T-helper 9 cell (primary cell): ENCODE measurements around the gene PTMA.

Source experiments
- DNase-seq: peaks from one replicate; pipeline ENCODE4 v3.0.0-alpha.2; 2020

Gene PTMA

DNA sequence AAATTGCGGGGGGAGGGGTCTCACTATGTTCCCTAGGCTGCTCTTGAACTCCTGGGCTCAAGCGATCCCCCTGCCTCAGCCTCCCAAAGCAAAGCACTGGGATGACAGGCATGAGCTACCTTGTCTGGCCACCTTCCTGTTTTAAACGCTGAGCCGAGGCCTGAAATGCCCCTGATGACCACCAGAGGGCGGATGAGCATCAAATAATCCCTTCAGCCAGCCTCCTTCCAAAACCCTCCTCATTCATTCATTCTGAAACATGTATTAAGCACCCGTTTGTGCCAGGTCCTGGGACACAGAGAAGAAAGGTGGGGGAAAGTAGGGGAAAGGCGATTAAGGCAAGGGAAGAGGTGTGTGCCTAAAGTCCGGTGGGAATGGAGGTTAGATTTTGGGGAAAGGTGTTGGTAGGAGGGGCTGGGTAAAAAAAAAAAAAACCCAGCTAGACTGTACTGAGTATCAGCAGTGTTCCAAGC lies 30.7 kb upstream of the PTMA start:
- peak; percentile 76 for DNase-seq

DNA sequence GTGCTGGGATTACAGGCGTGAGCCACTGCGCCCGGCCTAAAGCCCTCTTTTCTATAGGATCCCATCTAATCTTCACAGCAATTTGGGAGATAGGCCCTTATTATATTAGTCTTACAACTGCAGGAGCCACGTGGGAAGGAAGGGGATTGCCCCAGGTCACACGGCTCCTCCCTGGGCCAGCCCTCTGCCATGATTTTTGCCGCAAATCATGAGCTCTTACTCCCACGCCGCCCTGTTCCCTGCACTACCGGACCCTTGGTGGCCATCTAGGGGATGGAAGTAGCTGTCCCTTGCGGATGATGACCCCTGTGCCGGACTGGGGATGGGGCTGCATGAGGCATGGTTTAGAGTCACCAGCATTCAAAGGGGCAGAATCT lies 28.4 kb upstream of the PTMA start:
- no peak for DNase-seq

GRCh38 chr2:231680285-231680991 lies 27.9 kb upstream of the PTMA start:
- no peak for DNase-seq

DNA sequence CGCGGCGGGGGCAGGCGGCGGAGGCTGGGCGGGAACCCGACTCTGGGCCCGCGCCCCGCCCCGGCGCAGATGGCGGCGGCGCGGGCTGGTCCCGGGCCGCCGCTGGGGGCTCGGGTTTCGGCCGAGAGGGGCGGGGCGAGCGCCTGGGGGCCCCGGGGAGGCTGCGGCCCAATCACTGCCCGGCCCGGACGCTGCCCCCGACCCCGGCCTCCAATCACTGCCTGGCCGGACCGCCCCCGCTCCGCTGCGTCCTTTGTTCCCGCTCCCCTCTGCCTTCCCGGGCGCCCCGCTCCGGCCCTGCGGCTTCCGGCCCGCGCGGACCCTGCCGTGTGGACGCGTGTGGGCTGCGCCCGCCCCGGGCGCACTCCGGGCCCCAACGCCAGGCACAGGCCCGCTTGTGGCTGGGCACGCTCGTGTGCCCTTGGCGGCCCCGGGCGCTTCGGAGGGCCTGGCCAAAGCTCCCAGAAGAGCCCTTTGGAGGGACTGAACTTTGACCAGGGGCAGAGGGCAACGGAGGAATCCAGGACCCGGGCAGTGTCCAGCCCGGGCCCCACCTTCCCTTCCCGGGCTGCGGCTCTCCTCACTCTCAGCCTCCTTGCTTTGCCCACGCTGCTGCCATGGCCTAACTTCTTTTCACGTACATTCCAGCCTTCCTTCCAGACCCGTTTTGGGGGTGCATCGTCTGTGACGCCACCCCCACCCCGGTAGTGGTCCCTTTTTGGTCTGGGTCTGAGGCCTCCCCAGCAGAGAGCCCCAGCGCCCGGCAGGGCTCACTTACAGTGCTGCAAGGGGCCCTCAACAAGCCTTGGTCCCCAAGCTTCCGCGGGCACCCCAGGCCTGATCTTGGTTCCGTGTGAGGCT lies 27.1 kb upstream of the PTMA start:
- DNase-seq = no peak

DNA sequence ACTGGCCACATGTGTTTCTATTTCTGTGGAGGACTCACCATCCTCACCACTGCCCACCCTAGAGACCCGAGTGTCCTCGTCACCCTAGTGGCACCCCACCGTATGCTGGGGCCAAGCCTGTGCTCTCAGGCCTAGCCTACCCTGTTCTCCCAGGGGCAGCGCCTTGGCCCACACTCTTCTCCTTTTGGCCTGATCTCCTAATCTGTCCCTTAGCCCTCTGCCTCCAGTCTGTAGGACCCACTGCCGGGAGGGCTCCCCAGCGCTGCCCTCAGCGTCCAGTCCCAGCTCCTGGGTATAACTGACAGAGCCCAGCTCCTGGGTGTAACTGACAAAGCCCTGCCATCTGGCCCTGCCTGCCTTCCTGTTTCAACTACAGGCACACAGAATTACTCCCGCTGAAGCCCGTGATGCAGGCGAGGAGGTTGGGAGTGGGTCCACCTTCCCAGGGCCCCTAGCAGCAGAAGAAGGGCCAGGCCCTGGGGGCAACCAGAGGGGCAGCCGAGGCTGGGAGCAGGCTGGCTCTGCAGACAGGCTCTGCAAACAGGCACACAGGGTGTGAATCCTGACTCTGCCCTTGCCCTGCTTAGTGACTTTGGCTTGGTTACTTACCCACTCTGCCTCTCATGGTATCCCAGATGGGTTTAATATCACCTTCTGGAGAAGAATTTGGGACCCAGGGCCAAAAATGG lies 25.6 kb upstream of the PTMA start:
- DNase-seq = no peak

GRCh38 chr2:231683292-231684235 lies 24.8 kb upstream of the PTMA start:
- no peak for DNase-seq

DNA sequence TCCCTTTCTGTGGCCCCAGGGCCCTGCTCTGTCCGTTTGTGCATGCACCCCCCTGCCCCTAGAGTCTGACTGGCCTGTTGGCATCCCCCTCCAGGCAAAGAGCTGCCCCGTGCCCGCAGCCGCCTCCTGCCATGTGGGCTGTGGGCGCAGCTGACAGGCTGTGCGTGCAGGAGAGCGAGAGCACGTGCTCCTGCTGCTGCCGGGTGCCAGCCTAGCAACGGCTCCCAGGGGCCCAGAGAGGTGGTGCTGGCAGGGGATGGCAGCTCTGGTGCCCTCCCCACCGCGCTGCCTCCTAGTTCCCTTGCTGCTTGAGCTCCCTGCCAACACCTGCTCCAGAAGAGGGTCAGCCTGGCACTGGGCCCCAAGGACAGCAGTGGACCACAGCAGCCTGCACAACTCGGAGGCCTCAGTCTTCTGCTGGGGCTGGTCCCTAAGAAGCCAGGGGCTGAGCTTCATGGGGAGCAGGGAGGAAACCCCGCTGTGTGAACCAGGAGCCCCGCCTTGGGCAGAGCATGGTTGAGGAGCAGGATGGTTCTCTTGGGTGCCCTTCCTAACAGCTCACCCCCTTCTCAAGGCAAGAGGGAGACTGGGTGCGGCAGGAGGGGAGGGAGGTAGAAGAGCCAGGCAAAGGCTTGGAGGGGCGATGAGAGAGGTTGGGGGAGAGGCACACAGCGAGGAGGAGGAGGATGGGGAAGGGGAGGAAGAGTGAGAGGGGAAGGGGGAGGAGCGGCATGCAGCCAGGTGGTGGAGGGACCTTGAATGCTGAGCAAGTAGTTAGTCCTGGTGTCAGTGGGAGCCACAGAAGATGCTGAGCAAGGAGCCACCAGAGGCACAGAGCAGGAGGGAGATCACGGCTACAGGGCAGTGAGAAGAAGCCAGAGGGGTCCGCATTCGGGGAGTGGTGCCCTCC lies 23.8 kb upstream of the PTMA start:
- no peak for DNase-seq

DNA sequence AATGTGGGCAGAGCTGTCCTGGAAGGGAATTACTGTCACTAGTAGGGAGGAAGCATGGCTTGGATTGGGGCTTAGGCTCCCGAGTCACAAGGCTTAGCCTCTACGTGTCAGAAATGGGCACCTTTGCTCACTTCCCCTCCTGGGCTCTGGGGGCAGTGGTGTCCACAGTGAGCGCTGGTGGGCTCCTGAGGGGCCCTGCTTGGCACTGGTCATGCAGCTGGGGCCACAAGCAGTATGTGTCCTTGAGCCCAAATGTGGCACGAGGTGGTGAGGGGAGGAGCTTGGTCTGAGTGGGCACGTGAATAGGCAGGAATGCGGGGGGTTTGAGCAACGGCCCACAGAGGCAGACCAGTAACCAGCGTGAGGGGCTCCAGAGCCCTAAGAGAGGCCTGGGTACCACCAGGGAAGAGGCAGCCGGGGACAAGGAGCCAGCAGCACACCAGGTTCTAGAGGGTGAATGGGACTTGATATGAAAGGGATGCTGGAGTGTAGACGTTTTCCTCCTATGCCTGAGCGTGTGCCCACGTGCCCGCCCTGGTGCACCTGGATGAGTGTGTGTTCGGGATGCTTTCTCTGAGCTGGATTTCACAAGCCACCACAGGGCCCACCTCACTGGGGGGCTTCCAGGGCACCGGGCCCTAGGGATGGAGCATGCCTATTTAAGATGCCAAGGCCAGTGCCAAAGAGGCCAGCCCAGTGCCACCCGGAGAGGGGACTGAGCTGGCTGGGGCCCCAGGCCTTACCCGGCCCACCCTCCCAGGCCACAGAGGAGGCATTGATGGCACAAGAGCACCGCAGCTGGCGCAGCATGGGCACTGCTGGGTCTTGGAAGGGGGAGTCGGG lies 22.8 kb upstream of the PTMA start:
- no peak for DNase-seq

GRCh38 chr2:231686192-231687100 lies 21.9 kb upstream of the PTMA start:
- DNase-seq = no peak

DNA sequence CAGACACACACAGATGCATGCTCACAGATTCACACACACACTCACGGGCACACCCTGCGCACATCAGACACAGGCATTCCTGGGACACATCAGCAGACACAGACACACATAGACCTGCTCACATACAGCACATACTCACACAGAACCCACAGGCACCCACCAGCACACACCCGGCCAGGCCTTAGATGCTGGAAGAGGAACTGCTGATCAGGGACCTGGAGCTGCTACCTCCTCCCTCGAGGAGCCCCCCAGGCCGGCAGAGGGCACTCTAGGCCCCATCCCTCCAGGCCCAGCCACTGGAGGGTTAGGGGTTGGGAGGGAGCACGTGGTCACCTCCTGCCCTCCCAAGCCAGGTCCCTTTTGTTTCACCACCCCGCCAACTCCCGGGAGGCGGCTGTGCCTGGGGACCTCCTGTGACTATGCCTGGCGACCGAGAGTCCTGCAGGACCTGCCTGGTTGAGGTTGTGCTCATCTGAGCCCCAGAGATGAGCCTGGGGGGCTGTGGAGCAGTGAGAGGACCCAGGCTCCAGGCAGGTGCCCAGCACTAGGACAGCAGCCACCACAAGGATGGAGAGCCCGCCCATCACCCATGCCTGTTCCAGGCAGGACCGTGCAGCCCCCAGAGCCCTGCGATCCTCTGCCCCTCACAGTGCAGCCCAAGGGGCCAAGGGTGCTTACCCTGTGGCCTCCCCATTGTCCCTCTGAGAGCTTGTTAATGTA lies 21.0 kb upstream of the PTMA start:
- peak; percentile 47 for DNase-seq

GRCh38 chr2:231687961-231688360 lies 20.4 kb upstream of the PTMA start:
- DNase-seq = no peak

DNA sequence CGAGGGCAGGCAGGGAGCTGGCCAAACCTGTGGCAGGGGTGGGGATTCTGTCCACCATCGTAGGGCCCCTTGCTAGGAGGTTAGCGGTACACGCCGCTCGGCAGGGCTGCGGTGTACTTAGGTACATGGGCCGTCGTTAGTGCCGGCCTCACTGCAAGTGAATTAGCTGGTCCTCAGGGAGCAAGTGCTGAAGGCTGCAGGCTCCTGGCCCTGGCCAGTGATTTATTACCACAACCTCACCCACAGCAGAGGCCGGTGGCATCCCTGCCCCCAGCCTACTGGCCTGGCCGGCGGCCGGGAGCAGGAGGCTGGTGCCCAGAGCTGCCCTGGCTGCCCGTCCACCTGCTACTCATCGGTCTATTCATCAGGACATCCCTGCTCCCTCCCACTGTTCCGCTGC lies 19.6 kb upstream of the PTMA start:
- no peak for DNase-seq

DNA sequence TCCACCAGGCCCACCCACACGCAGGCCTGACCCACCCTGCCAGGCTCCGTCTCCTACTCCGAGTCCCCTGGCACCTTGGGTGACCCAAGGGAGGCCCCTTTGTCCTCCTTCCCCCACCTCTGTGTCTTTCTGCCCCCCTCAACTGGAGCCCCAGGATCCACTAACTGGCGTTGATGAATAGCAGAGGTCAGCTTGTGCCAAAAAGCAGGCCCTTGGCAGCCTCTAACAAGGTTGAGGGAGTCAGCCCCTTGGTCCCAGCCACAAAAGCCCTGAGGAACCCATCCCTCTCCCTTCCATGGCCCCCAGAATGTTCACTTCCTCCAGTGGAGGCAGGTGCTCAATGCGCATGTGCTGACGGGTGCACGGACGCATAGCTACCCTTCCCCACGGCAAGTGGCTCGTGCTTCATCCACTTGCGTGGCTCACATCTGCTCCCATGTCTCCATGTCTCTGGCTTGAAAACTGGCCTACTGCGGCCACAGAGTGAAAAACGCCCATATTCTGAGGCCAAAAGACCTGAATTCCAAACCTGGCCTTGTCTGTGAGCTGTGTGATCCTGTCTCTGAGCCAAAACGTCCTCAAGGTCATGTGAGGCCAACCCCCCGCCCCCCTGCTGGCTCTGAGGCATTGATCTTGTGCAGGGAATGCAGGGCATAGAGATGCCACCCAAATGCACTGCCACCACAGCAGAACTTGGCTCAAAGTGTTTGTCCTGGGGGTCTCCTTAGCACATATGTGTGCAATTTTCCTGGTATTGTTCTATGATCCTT lies 19.0 kb upstream of the PTMA start:
- DNase-seq = no peak

DNA sequence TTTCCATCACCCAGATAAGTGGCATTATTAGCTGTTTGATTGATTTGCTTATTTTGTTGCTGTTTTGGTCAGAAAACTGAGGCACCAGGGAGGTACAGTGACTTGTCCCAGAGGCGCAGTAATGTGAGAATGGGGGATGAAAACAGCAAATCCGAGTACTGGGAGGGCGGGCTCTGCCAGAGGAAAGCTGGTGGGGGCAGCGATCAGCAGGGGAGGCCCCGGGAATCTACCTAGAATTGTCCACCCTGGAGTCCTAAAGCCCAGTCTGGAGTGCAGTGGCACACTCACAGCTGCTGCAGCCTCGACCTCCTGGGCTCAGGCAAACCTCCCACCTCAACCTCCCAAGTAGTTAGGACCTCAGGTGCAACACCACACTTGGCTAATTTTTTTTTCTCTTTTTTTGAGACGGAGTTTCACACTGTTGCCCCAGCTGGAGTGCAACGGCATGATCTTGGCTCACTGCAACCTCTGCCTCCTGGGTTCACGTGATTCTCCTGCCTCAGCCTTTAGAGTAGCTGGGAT lies 17.0 kb upstream of the PTMA start:
- no peak for DNase-seq

DNA sequence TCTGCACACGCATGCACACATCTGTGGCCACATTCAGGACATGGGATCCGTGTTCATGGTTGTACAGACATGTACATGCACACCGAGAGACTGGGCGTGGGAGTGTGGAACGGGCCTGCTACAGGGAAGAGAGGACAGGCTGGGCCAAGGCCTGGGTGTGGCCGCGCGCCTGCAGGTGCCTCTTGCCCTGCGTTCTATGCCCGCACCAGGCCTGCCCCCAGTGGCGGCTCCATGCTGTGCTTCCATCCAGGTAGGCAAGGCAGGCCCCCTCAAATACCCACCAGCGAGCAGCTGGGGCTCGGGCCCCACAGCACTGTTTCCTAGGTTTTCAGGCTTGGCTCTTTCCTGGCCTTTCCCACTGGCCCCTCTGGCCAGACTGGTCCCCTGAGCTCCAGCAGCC lies 15.5 kb upstream of the PTMA start:
- DNase-seq = no peak

GRCh38 chr2:231693956-231694355 lies 14.4 kb upstream of the PTMA start:
- DNase-seq = no peak

DNA sequence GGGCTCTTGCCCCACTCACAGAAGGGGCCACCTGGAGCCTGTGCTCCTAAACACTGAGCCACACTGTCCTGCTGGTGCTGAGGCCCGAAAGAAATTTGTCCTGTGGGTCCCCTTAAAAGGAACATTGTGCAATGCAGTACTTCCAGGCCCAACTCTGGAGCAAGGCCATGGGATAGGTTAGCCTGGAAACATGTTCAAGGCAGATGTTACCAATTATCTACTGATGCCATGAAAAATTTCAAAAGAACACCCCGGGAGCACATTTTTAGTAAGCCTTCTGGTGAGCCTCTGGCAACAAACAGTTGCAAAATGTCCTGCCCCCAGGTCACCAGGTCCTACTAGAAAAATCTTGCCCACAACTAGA lies 12.3 kb upstream of the PTMA start:
- DNase-seq = no peak

GRCh38 chr2:231699006-231699405 lies 9.3 kb upstream of the PTMA start:
- DNase-seq = no peak
